ENCODE results near the gene SLC27A5.
A peak's percentile ranks its signal among the peaks of the same experiment; 100 is the strongest.
"Not testable (repeated sequence)": the region's sequence is repeated elsewhere in the genome, so short reads cannot be mapped to it uniquely, and the experiment has no call there.

Gene SLC27A5

DNA sequence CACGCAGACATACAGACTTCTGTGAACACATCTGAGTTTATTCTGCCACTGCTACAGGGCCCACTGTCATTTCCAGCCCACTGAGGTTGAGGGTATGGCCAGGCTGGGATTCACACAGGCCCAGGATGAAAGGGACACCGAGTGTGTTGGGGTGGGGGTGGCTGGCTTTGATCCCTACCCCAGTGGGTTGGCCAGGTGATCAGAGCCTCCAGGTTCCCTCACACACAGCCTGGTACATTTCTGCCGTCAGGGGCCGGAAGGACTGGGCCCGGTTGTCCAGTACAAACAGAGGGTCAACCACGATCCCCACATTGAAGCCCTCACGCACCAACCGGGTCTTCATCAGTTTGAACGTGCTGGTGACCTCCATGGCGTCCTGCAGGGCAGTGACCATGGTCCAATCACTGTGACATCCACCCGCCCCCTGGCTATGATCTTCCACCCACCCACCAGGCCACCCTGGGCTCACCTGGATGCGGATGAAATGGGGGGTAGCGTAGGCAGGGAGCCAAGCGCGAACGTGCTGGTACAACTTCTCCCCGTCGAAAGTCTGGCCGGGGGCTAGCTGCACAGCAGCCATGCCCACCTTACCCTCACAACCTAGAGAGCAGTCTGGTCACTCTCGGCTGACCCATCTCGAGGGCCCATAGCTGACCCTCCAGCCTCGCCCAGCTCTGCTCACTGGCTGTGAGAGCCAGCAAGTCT is 13.3 kb downstream of the SLC27A5 start:
- DNase-seq, result peak in 4 of 51 donors; percentile 33 to 59 (median 39)

GRCh38 chr19:58497634-58498170 is 14.1 kb downstream of the SLC27A5 start:
- no peak for DNase-seq

DNA sequence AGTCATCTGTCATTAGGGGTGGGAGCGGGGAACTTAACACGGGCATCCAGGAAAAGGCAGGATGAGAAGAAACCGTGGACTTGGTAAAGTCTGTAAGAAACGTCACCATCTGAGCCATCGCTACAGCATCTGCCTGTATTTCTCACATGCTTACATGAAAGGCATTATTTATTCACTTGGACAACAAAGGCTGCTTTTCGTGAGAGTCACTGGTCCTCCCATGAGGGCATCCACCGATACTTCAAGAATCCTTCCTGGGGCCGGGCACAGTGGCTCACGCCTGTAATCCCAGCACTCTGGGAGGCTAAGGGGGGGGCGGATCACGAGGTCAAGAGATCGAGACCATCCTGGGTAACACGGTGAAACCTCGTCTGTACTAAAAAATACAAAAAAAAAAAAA is 19.5 kb downstream of the SLC27A5 start:
- peak in 10 of 51 donors; percentile 5 to 50 (median 20) for DNase-seq

DNA sequence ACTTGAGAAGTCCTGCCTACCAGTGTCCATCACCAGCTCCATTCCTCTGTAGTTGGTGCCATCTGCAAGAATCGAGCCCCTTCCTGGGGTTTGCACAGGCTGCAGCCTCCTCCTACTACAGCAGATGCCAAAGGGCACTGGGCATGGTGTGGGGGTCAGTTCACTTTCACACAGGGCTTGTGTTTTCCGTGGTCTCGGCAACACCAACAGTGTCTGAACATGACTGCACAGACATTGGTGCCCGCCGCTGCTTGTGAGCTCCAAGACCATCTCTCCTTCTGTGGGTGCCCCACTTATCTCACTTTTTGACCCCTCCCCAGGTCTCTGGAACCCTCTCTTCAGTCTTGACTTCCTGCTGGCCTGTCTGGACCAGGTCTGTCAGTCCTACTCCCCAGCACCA is 20.4 kb downstream of the SLC27A5 start:
- DNase-seq, result peak in 1 of 51 donors; percentile 37

- DNase-seq, result not testable (repeated sequence)
Measured at GRCh38 chr19:58484349-58484748, 27.4 kb downstream of the SLC27A5 start.

DNA sequence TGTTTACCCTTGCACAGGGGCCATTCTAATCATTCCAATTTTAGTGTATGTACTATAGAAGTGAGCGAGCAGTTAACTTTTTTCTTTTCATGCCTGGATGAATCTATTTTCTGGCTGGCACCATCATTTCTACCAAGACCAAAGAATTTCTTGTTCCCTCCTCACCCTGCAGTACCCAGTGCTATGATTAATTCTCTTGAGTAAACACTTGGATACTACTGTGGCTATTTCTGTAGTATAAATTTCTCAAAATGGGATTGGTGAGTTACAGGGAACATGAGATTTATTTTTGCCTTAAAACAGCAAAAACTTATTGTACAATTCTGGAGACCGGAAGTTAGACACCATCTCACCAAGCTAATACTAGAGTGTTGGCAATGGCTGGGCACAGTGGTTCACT is 28.0 kb downstream of the SLC27A5 start:
- DNase-seq, result no peak

GRCh38 chr19:58482372-58482771 is 29.4 kb downstream of the SLC27A5 start:
- no peak for DNase-seq

DNA sequence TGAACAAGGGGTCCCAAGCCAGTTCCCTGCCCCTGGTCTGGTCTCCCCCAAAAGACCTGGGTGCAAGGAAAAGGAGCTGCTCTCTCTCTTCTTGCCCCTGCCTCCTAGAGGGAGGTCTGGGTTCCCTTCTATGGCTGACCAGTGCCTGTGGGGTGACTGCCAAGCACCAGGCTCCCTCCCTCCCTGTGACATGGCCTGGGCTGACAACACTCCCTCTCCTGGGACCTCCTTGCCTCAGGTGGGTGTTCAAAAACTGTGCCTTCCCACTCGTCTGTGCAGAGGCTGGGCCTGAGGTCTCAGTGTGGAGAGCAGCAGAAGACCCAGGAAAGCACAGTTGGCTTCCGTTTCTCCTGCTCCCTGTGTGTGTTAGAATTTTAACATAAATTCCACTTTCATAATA is 31.0 kb downstream of the SLC27A5 start:
- no peak for DNase-seq

DNA sequence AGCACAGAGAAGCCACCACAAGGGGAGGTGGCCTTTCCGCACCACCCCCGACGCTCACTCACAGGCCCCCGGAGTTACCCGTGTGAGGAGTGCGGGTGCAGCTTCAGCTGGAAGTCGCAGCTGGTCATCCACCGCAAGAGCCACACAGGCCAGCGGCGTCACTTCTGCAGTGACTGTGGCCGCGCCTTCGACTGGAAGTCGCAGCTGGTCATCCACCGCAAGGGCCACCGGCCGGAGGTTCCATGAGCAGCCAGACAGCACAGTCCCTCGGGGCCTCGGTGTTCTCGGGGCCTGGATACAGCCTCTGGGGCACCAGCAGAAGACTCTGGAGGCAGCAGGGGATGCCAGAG is 31.3 kb downstream of the SLC27A5 start:
- no peak for DNase-seq

GRCh38 chr19:58479736-58480480 is 31.9 kb downstream of the SLC27A5 start:
- DNase-seq, result no peak

- DNase-seq, result no peak
Measured at GRCh38 chr19:58479303-58479702, 32.5 kb downstream of the SLC27A5 start.

DNA sequence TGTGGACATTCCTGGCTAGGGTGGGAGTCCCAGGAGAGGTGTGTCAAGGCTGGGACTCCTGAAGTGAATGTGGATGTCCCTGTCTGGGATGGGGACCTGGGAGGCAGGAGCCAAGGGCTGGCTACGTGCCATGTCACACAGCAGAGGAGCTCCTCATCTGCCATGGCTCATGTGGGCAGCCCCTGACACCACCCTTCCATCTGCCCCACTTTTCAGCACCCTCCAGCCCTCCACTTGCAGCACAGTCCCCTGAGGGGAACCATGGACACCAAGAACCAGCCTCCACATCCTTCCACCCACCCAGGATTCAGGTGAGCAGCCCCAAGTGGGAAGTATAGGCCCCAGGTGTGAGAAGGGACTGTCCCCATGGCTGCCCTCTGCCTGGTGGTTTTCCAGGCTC is 33.9 kb downstream of the SLC27A5 start:
- no peak for DNase-seq

DNA sequence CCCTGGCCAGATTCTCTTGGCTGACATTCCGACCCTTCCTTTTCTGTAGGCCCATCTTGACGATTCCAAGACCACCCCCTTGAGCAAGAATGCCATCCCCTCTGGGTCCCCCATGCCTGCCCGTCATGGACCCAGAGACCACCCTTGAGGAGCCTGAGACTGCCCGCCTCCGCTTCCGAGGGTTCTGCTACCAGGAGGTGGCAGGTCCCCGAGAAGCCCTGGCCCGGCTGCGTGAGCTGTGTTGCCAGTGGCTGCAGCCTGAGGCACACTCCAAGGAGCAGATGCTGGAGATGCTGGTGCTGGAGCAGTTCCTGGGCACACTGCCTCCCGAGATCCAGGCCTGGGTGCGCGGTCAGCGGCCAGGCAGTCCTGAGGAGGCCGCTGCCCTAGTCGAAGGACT is 34.7 kb downstream of the SLC27A5 start:
- DNase-seq, result peak in 1 of 51 donors; percentile 6

GRCh38 chr19:58476498-58477015 is 35.2 kb downstream of the SLC27A5 start:
- DNase-seq, result peak in 11 of 51 donors; percentile 21 to 74 (median 49)

- DNase-seq, result peak; percentile 68 to 98 (median 95)
Measured at GRCh38 chr19:58475714-58476497, 35.9 kb downstream of the SLC27A5 start, which contains the start of gene ZNF446. TSS of gene ZNF446 (plus strand) at chr19:58476352. CDS start at chr19:58477219, 867 bp downstream.

DNA sequence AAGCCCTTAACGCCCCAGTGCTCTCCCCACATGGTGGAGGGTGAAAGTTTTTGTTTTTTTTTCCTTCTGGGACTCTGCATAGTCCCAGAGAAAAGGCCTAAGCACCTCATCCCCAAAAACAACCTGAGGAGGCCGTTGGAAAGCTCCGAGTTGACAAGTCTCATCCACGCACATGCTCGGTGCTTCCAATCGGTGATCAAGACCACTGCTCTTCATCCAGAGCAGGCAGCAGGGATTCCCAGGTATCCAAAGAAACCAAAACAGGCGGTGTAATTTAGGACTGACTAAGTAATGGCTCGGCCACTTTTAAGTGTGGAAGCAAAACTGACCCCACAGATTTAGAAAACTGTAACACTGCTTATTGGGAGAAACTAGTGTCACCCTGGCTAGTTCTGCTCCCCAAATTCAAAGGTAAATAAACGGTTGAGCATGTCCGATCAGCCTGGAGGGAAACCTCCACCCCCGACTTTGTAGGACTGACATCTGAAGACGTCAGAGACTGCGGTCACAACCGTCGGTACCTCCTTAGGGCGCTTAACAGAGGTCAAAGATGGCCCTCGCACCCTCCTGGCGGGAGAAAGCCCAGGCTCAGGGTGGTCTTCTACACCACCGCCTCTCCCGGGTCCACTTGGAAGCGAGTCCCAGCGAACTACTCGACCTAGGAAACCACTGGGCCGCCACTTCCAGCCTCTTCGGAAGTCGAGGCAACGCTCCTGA is 36.6 kb downstream of the SLC27A5 start:
- DNase-seq, result peak in 1 of 51 donors; percentile 12

DNA sequence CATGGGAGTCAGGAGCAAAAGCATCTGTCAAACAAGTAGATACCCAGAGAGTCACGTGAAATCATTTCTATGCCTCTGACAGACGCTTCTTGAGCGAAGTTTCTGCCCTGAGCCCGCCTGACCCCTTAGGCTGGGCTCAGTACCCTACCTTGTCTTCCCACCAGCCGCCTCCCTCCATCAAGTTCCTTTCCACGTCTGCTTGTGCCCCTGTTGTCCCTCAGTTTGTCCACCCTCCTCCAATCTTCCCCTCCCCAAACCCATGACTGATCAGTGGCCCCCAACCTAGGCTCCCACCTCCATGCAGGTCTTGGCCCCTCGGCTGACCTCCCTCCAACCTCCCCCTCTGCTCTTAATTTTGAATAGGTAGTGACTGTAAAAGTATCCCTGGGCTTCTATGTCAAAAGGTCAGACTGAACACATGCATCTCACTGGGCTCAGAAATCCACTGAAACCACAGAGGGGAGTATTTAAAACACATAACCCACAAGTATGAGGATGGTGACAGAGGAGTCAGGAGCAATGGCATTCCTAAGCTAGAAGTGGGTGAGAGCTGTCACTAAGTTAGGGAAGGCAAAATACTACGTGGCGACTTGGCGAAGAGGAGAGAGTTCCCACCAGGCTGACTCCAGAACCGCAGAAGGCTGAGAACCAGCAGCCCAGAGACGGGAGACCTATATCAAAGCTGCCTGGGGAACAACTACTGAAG is 37.3 kb downstream of the SLC27A5 start:
- no peak for DNase-seq

GRCh38 chr19:58473775-58474174 is 38.0 kb downstream of the SLC27A5 start:
- DNase-seq, result no peak

- DNase-seq, result no peak
Measured at GRCh38 chr19:58471736-58472135, 40.1 kb downstream of the SLC27A5 start.

- not testable (repeated sequence) for DNase-seq
Measured at GRCh38 chr19:58470837-58471543, 40.8 kb downstream of the SLC27A5 start.
